Measurements from ENCODE around the gene QTRT2.

QTRT2 gene

GRCh38 chr3:114058646-114059045 lies 2.1 kb downstream of the QTRT2 start:
- ATAC-seq = no peak
- TF ChIP-seq ISL1 (CRISPR knock-in tag; IDR thresholded peaks at IDR 0.05) (no peak), CSDC2 (CRISPR knock-in tag; IDR thresholded peaks at IDR 0.05) (no peak), ZFP30 (CRISPR knock-in tag; IDR thresholded peaks at IDR 0.05) (no peak), POU6F1 (CRISPR knock-in tag; IDR thresholded peaks at IDR 0.05; ENCODE audit: borderline replicate concordance, low read depth) (no peak), ARNTL (CRISPR knock-in tag; IDR thresholded peaks at IDR 0.05; ENCODE audit: borderline replicate concordance, low read depth) (no peak), BACH2 (CRISPR knock-in tag; IDR thresholded peaks at IDR 0.05; ENCODE audit: borderline replicate concordance) (no peak), OSR1 (CRISPR knock-in tag; IDR thresholded peaks at IDR 0.05) (no peak), ESRRG (CRISPR knock-in tag; IDR thresholded peaks at IDR 0.05) (no peak), TOX (CRISPR knock-in tag; IDR thresholded peaks at IDR 0.05; ENCODE audit: borderline replicate concordance) (no peak), TSHZ2 (CRISPR knock-in tag; IDR thresholded peaks at IDR 0.05) (no peak), ZNF565 (CRISPR knock-in tag; conservative IDR thresholded peaks at IDR 0.05; ENCODE audit: low read depth) (no peak), SNAI2 (CRISPR knock-in tag; IDR thresholded peaks at IDR 0.05) (no peak), ZNF8 (CRISPR knock-in tag; IDR thresholded peaks at IDR 0.05) (no peak), TCF4 (CRISPR knock-in tag; IDR thresholded peaks at IDR 0.05; ENCODE audit: borderline replicate concordance) (no peak)
- TF ChIP-seq, protein P1, sequence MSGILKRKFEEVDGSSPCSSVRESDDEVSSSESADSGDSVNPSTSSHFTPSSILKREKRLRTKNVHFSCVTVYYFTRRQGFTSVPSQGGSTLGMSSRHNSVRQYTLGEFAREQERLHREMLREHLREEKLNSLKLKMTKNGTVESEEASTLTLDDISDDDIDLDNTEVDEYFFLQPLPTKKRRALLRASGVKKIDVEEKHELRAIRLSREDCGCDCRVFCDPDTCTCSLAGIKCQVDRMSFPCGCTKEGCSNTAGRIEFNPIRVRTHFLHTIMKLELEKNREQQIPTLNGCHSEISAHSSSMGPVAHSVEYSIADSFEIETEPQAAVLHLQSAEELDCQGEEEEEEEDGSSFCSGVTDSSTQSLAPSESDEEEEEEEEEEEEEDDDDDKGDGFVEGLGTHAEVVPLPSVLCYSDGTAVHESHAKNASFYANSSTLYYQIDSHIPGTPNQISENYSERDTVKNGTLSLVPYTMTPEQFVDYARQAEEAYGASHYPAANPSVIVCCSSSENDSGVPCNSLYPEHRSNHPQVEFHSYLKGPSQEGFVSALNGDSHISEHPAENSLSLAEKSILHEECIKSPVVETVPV (CRISPR knock-in tag; IDR thresholded peaks at IDR 0.05) = no peak

DNA sequence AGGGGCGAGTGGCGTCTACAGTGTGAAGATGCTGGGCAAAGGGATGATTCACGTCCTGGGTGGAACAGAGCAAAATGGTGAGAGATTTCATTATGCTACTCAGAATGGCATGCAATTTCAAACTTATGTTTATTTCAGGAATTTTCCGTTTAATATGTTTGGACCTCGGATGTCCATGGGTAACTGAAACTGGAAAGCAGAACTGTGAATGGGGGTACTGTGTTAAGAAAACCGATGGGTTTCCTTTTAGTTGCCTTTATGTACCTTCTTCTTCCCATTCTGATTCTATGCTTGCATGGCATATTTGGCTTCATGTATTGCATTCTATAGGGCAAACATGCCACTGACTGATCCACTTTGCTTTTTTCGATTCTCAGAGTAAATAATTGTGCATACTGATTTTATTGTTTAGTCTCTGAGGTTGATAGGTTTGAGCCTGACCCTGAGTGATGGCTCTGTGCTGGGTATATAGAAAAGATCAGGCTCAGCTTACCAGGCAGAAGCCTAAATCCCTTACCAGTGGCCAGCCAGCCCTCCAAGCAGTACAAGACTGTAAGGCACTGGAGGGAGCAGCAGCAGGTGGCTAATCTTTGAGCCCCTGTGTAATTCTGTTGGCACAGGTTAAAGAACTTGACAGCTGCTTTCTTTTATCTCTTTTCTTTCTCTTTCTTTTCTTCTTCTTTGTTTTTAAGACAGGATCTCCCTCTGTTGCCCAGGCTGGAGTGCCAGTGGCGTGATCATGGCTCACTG lies 4.5 kb downstream of the QTRT2 start:
- no peak for TF ChIP-seq SNAI2 (CRISPR knock-in tag; IDR thresholded peaks at IDR 0.05)
- no peak for TF ChIP-seq ARNTL (CRISPR knock-in tag; IDR thresholded peaks at IDR 0.05; ENCODE audit: borderline replicate concordance, low read depth)
- TF ChIP-seq ZNF70 (CRISPR knock-in tag; IDR thresholded peaks at IDR 0.05) = no peak
- ATAC-seq = no peak

DNA sequence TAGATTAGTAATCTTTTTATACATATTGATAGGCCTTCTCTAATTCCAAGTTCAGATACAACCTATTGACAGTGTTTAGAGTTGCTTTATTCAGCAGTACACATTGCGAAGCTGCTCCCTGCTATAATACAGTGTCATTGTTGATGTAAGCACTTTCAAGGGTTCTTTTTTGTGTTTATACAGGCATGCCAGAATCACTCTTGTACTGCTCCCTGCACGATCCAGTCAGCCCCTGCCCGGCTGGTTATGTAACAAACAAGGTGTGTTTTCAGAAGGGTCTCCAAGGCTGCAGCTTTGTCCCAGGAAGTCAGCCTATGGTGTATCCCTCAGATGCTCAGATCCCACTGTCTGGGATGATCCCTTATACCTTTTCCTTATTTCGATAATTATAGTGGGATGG lies 11.3 kb downstream of the QTRT2 start:
- TF ChIP-seq ARNTL (CRISPR knock-in tag; IDR thresholded peaks at IDR 0.05; ENCODE audit: borderline replicate concordance, low read depth) (no peak), ESRRG (CRISPR knock-in tag; IDR thresholded peaks at IDR 0.05) (no peak), RARB (CRISPR knock-in tag; IDR thresholded peaks at IDR 0.05) (no peak), PATZ1 (CRISPR knock-in tag; IDR thresholded peaks at IDR 0.05; ENCODE audit: borderline replicate concordance) (no peak), TOX (CRISPR knock-in tag; IDR thresholded peaks at IDR 0.05; ENCODE audit: borderline replicate concordance) (no peak), PPARA (CRISPR knock-in tag; IDR thresholded peaks at IDR 0.05; ENCODE audit: borderline replicate concordance) (no peak), POU6F1 (CRISPR knock-in tag; IDR thresholded peaks at IDR 0.05; ENCODE audit: borderline replicate concordance, low read depth) (no peak), ZNF565 (CRISPR knock-in tag; conservative IDR thresholded peaks at IDR 0.05; ENCODE audit: low read depth) (no peak), SNAI2 (CRISPR knock-in tag; IDR thresholded peaks at IDR 0.05) (no peak), ZFP3 (CRISPR knock-in tag; IDR thresholded peaks at IDR 0.05) (no peak), BACH2 (CRISPR knock-in tag; IDR thresholded peaks at IDR 0.05; ENCODE audit: borderline replicate concordance) (no peak), OSR1 (CRISPR knock-in tag; IDR thresholded peaks at IDR 0.05) (no peak), TSHZ2 (CRISPR knock-in tag; IDR thresholded peaks at IDR 0.05) (no peak), ISL1 (CRISPR knock-in tag; IDR thresholded peaks at IDR 0.05) (no peak), TCF4 (CRISPR knock-in tag; IDR thresholded peaks at IDR 0.05; ENCODE audit: borderline replicate concordance) (no peak)
- TF ChIP-seq, protein P1 (CRISPR knock-in tag; IDR thresholded peaks at IDR 0.05) = no peak
- no peak for ATAC-seq
